Ascending aorta (tissue), 2 donors: ENCODE results near the gene ITM2C. TPM values are rescaled to one million over a fixed set of nuclear protein-coding genes. Genes with fewer than 3 reads are reported as not detected.

ENCODE experiments used
- DNase-seq, 2 donors: peaks; one replicate each; pipeline ENCODE4 v3.0.0-alpha.2; 2019; ENCODE audit warnings: low spot score in 2 of 2
- H3K27ac ChIP-seq, 2 donors: fragments of 200-600 bp; sonication (generic); one replicate each; pipeline ENCODE4 v1.5.1; 2016 to 2017; ENCODE audit warnings: mild to moderate bottlenecking in 1 of 2
- H3K27me3 ChIP-seq: fragments of 200-600 bp; sonication (generic); one replicate; pipeline ENCODE4 v1.5.1; 2017
- H3K36me3 ChIP-seq, 2 donors: fragments of 200-600 bp; sonication (generic); one replicate each; pipeline ENCODE4 v1.5.1; 2016
- H3K4me1 ChIP-seq, 2 donors: fragments of 200-600 bp; sonication (generic); one replicate each; pipeline ENCODE4 v1.5.1; 2016 to 2017; ENCODE audit warnings: mild to moderate bottlenecking in 1 of 2
- H3K4me3 ChIP-seq, 2 donors: fragments of 200-600 bp; sonication (generic); one replicate each; pipeline ENCODE4 v1.5.1; 2016 to 2017; ENCODE audit warnings: mild to moderate bottlenecking in 1 of 2
- H3K9me3 ChIP-seq, 2 donors: fragments of 200-600 bp; sonication (generic); one replicate each; pipeline ENCODE4 v1.5.1; 2016
- intact Hi-C: fragments of 100-400 bp; cut with DNase I; formaldehyde crosslinking; loops from one replicate; pipeline ENCODE4 v1.15.1; 2023
- total RNA-seq: library from RNA; depleted of rRNA; stranded (reverse); fragments of >200 nt; gene quantifications from one replicate; pipeline ENCODE4 v1.1.0, GENCODE V29; 2016
- TF ChIP-seq, protein P1 (sequence below), 3 experiments: fragments of 200-600 bp in 2 of 3; fragments of 450-650 bp in 1 of 3; sonication (generic) in 2 of 3; IDR thresholded peaks; one replicate each; pipeline ENCODE4 v1.5.1; 2016 to 2019; ENCODE audit warnings: antibody characterized with exemption in 3 of 3, mild to moderate bottlenecking in 1 of 3, moderate library complexity in 1 of 3

ITM2C gene
- total RNA-seq, 1 donor from 2014 or later: 84.9 TPM

DNA sequence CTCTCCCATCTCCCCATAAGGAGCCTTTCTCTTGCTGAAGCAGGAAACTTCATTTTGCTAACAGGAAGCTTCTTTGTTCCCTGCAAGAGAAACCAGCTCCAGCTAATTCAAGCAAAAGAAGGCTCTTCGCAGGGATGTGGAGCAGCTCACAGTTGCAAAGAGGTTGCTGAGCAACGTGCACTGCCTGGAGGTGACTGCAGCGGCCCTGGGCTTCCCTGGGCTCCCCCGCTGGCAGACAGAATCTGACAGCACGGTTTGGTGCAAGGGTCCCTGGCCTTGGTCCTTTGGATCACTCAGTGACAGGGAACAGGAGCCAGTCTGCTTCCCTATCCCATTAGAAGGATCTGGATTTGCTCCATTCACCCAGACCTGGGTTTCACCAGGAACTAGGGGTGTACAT is 34.5 kb downstream of the ITM2C start:
- DNase-seq: peak in 1 of 2 donors; percentile 8
- TF ChIP-seq, protein P1, sequence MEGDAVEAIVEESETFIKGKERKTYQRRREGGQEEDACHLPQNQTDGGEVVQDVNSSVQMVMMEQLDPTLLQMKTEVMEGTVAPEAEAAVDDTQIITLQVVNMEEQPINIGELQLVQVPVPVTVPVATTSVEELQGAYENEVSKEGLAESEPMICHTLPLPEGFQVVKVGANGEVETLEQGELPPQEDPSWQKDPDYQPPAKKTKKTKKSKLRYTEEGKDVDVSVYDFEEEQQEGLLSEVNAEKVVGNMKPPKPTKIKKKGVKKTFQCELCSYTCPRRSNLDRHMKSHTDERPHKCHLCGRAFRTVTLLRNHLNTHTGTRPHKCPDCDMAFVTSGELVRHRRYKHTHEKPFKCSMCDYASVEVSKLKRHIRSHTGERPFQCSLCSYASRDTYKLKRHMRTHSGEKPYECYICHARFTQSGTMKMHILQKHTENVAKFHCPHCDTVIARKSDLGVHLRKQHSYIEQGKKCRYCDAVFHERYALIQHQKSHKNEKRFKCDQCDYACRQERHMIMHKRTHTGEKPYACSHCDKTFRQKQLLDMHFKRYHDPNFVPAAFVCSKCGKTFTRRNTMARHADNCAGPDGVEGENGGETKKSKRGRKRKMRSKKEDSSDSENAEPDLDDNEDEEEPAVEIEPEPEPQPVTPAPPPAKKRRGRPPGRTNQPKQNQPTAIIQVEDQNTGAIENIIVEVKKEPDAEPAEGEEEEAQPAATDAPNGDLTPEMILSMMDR (IDR thresholded peaks at IDR 0.05): no peak
- intact Hi-C loops: no loop called here
- Histone ChIP-seq H3K4me3 (no peak overlapping the region), H3K9me3 (no peaks in the 10 kb centered on the region), H3K27ac (no peak overlapping the region), H3K36me3 (no peaks in the 10 kb centered on the region), H3K4me1 (no peaks in the 10 kb centered on the region), H3K27me3 (no peaks in the 10 kb centered on the region)

DNA sequence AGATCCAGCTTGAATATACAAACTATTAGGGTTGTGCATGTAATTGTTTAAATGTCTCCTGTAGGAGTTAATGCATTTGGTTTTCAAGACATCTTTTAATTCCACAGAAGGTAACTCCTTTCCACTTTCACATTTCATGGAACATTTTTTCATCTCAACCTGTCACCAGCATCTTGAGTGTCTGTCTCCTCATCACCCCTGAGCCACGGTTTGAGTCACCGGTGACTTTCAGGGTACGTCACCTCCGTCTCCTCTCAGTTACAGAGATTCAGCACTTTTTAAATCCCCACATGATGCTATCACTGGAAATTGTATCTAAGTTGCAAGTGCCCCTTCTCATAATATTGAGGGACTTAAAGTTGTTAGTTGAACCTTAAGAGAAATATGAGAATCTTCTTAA is 35.0 kb downstream of the ITM2C start:
- H3K27me3 ChIP-seq: no peaks in the 10 kb centered on the region
- H3K4me3 ChIP-seq: no peak overlapping the region
- intact Hi-C loops: no loop called here
- no peaks in the 10 kb centered on the region for H3K36me3 ChIP-seq
- TF ChIP-seq, protein P1 (IDR thresholded peaks at IDR 0.05): no peak
- no peaks in the 10 kb centered on the region for H3K9me3 ChIP-seq
- no peaks in the 10 kb centered on the region for H3K4me1 ChIP-seq
- DNase-seq: peak in 1 of 2 donors; percentile 13
- no peak overlapping the region for H3K27ac ChIP-seq

DNA sequence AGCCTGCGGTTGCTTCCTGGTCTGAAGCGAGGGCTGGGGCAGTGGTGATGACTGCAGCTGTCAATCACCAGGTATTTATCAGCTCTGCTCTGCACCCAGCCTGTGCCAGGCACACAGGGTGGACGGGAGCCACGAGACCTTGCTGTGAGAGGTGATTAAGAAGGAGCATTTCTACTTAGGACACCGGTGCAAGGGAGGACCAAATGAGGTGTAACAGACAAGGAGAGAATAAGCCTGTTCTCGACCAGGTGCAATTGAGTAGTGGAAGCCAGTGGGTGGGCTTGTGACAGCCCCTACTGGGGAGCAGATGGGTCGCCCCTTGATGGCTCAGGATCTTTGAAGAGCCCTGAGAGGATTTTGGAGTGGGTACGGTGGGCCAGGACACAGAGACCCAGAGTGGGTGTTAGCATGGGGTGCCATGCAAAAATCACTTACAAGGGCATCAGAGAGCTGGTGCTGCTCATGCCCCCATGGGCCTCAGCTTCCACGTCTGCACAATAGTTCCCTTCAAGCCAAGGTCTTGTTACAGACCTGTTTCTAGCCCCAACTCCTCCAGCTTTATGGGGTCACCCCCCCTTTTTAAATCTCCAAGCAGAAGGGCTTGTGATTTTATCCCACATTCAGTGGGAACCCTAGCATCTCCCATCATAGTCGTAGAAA is 35.7 kb downstream of the ITM2C start:
- no peaks in the 10 kb centered on the region for H3K4me1 ChIP-seq
- H3K4me3 ChIP-seq: no peak overlapping the region
- intact Hi-C loops: no loop called here
- H3K27ac ChIP-seq: no peak overlapping the region
- no peaks in the 10 kb centered on the region for H3K9me3 ChIP-seq
- DNase-seq: peak in 1 of 2 donors; percentile 41
- no peaks in the 10 kb centered on the region for H3K36me3 ChIP-seq
- TF ChIP-seq, protein P1 (IDR thresholded peaks at IDR 0.05): no peak
- no peaks in the 10 kb centered on the region for H3K27me3 ChIP-seq

DNA sequence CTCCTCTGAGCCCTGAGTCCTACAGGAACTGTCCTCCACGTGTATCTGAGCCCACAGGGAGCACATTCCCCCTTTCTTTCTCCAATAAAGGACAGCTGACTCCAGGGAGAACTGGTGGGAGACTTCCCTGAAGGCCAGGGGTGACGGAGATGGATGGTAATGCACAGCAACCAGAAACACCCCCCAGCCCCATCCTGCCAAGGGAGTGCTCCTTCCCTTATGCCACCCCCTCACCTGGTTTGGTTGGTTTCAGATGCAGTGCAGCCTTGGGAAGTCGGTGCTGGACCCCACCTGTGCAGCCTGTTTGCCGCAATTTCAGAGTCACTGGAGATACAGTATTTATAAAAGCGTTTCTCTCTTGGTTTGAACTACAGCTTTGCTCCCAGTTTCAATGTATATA is 36.3 kb downstream of the ITM2C start:
- intact Hi-C loops: no loop called here
- Histone ChIP-seq H3K27me3 (no peaks in the 10 kb centered on the region), H3K9me3 (no peaks in the 10 kb centered on the region), H3K36me3 (no peaks in the 10 kb centered on the region), H3K4me3 (no peak overlapping the region), H3K4me1 (no peaks in the 10 kb centered on the region), H3K27ac (no peak overlapping the region)
- DNase-seq: no peak
- TF ChIP-seq, protein P1 (IDR thresholded peaks at IDR 0.05): no peak

DNA sequence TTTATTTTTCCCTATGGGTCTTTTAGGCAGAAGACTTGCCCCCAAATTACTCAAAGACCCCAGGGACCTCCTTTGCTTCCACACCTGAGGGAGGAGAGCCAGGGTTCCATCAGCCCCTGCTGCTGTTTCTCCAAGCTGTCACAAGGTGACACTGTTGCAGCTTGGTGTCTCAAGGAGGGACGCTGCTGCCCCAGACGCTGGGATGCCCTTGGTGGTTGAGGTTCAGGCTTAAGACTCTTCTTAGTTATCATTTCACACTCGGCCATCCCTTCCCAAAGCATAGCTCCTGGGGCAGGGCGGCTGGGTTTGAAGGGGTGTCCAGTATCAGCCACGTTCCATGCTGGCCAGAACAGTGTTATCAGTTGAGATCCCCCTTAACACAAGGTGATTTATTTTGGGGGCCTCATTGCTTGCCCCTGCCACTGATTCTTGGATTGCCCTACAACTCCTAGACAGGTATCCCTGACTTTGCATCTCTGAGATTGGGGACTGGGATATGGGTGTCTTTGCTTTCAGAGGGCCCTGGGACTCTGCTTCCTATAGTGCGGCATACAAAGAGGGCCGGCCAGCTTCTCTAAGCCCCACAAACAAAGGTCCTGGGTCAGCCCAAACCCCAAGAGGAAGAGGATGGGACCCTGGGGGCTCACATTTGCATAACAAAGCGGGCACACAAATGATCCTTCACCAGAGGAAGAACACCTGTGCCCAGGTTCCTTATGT is 37.6 kb downstream of the ITM2C start:
- intact Hi-C loops: no loop called here
- TF ChIP-seq, protein P1 (IDR thresholded peaks at IDR 0.05): peak in 1 of 3 experiments; percentile 37
- DNase-seq: peak in 1 of 2 donors; percentile 50
- H3K9me3 ChIP-seq: no peaks in the 10 kb centered on the region
- H3K27me3 ChIP-seq: no peaks in the 10 kb centered on the region
- no peaks in the 10 kb centered on the region for H3K4me1 ChIP-seq
- no peak overlapping the region for H3K4me3 ChIP-seq
- no peak overlapping the region for H3K27ac ChIP-seq
- no peaks in the 10 kb centered on the region for H3K36me3 ChIP-seq
